ENCODE measurements around the gene MROH2A. TPM values are rescaled to one million over a fixed set of nuclear protein-coding genes. Genes with fewer than 3 reads are reported as not detected.
A peak's percentile ranks its signal among the peaks of the same experiment; 100 is the strongest.

MROH2A gene
- total RNA-seq, 1 donor from 2014 or later = not detected

- intact Hi-C loops (cut with DNase I) = no loop called here
- H3K27me3 ChIP-seq = no peaks in the 10 kb centered on the region
These were observed 14.6 kb downstream of the MROH2A start for GRCh38 chr2:233792720-233793119.

GRCh38 chr2:233793465-233794127 is 15.5 kb downstream of the MROH2A start:
- Histone ChIP-seq H3K9me3 (no peaks in the 10 kb centered on the region), H3K4me3 (no peak overlapping the region), H3K36me3 (no peaks in the 10 kb centered on the region), H3K4me1 (no peaks in the 10 kb centered on the region), H3K27ac (no peak overlapping the region), H3K27me3 (no peaks in the 10 kb centered on the region)
- intact Hi-C loops (cut with DNase I) = no loop called here
- TF ChIP-seq POLR2A (IDR thresholded peaks at IDR 0.05) = no peak
- TF ChIP-seq CTCF (IDR thresholded peaks at IDR 0.05) = no peak
- no peak for TF ChIP-seq POLR2AphosphoS5 (IDR thresholded peaks at IDR 0.05; ENCODE audit: insufficient read depth in 1 of 2, low read depth in 1 of 2)
- DNase-seq (ENCODE audit: extremely low spot score in 2 of 2) = peak; percentile 82

More at GRCh38 chr2:233792720-233793119, 14.6 kb downstream of the MROH2A start:
- Histone ChIP-seq H3K27ac (no peak overlapping the region), H3K9me3 (no peaks in the 10 kb centered on the region), H3K4me3 (no peak overlapping the region), H3K36me3 (no peaks in the 10 kb centered on the region), H3K4me1 (no peaks in the 10 kb centered on the region)
- no peak for TF ChIP-seq CTCF (IDR thresholded peaks at IDR 0.05)
- no peak for TF ChIP-seq POLR2A (IDR thresholded peaks at IDR 0.05)
- TF ChIP-seq POLR2AphosphoS5 (IDR thresholded peaks at IDR 0.05; ENCODE audit: insufficient read depth in 1 of 2, low read depth in 1 of 2) = no peak
- no peak for DNase-seq (ENCODE audit: extremely low spot score in 2 of 2)

- H3K27me3 ChIP-seq = no peaks in the 10 kb centered on the region
- H3K36me3 ChIP-seq = no peaks in the 10 kb centered on the region
- peak in 1 of 2 donors; percentile 84 for DNase-seq (ENCODE audit: extremely low spot score in 2 of 2)
- TF ChIP-seq CTCF (IDR thresholded peaks at IDR 0.05) (no peak), POLR2A (IDR thresholded peaks at IDR 0.05) (no peak), POLR2AphosphoS5 (IDR thresholded peaks at IDR 0.05; ENCODE audit: insufficient read depth in 1 of 2, low read depth in 1 of 2) (no peak)
- no peak overlapping the region for H3K4me3 ChIP-seq
- H3K27ac ChIP-seq = no peak overlapping the region
- intact Hi-C loops (cut with DNase I) = no loop called here
- no peaks in the 10 kb centered on the region for H3K4me1 ChIP-seq
- H3K9me3 ChIP-seq = no peaks in the 10 kb centered on the region
These were observed 16.1 kb downstream of the MROH2A start for GRCh38 chr2:233794128-233794658.

- Histone ChIP-seq H3K27me3 (no peaks in the 10 kb centered on the region), H3K36me3 (no peaks in the 10 kb centered on the region), H3K27ac (no peak overlapping the region), H3K4me3 (no peak overlapping the region), H3K4me1 (no peaks in the 10 kb centered on the region), H3K9me3 (no peaks in the 10 kb centered on the region)
- intact Hi-C loops (cut with DNase I) = no loop called here
- TF ChIP-seq POLR2A (IDR thresholded peaks at IDR 0.05) = no peak
- TF ChIP-seq CTCF (IDR thresholded peaks at IDR 0.05) = no peak
- no peak for TF ChIP-seq POLR2AphosphoS5 (IDR thresholded peaks at IDR 0.05; ENCODE audit: insufficient read depth in 1 of 2, low read depth in 1 of 2)
- DNase-seq (ENCODE audit: extremely low spot score in 2 of 2) = peak in 1 of 2 donors; percentile 91
These were observed 17.6 kb downstream of the MROH2A start for GRCh38 chr2:233795735-233796171.

- Histone ChIP-seq H3K36me3 (no peaks in the 10 kb centered on the region), H3K27ac (no peak overlapping the region), H3K9me3 (no peaks in the 10 kb centered on the region), H3K27me3 (no peaks in the 10 kb centered on the region), H3K4me3 (no peak overlapping the region), H3K4me1 (no peaks in the 10 kb centered on the region)
- intact Hi-C loops (cut with DNase I) = no loop called here
- TF ChIP-seq POLR2AphosphoS5 (IDR thresholded peaks at IDR 0.05; ENCODE audit: insufficient read depth in 1 of 2, low read depth in 1 of 2) (no peak), POLR2A (IDR thresholded peaks at IDR 0.05) (no peak), CTCF (IDR thresholded peaks at IDR 0.05) (no peak)
- DNase-seq (ENCODE audit: extremely low spot score in 2 of 2) = no peak
These were observed 18.1 kb downstream of the MROH2A start for GRCh38 chr2:233796254-233796653.
